K562 (cell line): ENCODE results near the gene EMC1. TPM values are rescaled to one million over a fixed set of nuclear protein-coding genes. Genes with fewer than 3 reads are reported as not detected.

Experiments used
- ATF3 ChIP-seq, 2 experiments: fragments of 450-650 bp in 1 of 2; sonication (generic) in 1 of 2; formaldehyde crosslinking in 1 of 2; IDR thresholded peaks in 1 of 2; conservative IDR thresholded peaks in 1 of 2; 2 replicates each; pipeline versions ENCODE4 v1.6.1 to v1.8.1; 2016 to 2023; ENCODE audit warnings: mild to moderate bottlenecking in 2 of 2, moderate library complexity in 2 of 2, inconsistent platforms in 1 of 2, missing genetic modification reagents in 1 of 2
- E2F1 ChIP-seq: sonication (generic); formaldehyde crosslinking; IDR thresholded peaks from 2 replicates; pipeline ENCODE4 v1.8.1; 2023; ENCODE audit warnings: mild to moderate bottlenecking, missing genetic modification reagents, moderate library complexity
- RBM34 ChIP-seq: fragments of 200-400 bp; formaldehyde crosslinking; IDR thresholded peaks from 2 replicates; pipeline ENCODE4 v1.6.1; 2018; ENCODE audit warnings: low read length, borderline replicate concordance; ENCODE audit not compliant: insufficient read depth
- SREBF1 ChIP-seq: fragments of 150-350 bp; IDR thresholded peaks from 2 replicates; pipeline ENCODE4 v1.6.1; 2014; ENCODE audit warnings: antibody characterized with exemption, low read depth, low read length, borderline replicate concordance
- ZNF778 ChIP-seq: fragments of 450-650 bp; formaldehyde crosslinking; IDR thresholded peaks from 2 replicates; pipeline ENCODE4 v1.4.0; 2020; ENCODE audit warnings: mild to moderate bottlenecking, moderate library complexity
- ZNF780A ChIP-seq: fragments of 250-450 bp; sonication (Bioruptor Pico); IDR thresholded peaks from 2 replicates; pipeline ENCODE4 v1.5.0; 2021; ENCODE audit warnings: mild to moderate bottlenecking
- polyA plus RNA-seq, 8 experiments: library from polyadenylated mRNA; depleted of rRNA in 4 of 8; stranded (reverse) in 5 of 8; unstranded in 3 of 8; fragments of >200 nt; fragmentation: Nextera tagmentation in 2 of 8; fragmentation: Illumina TruSeq in 1 of 8; extraction: Ambion mirVana in 2 of 8; extraction: Trizol in 1 of 8; gene quantifications; 2 replicates each; pipeline versions ENCODE4 v1.2.1 to v1.2.3, GENCODE V29; 2011 to 2014; ENCODE audit warnings: inconsistent platforms in 1 of 8, missing spikeins in 1 of 8
- total RNA-seq, 7 experiments: library from RNA; depleted of rRNA in 6 of 7; stranded (reverse); fragments of >200 nt in 6 of 7; fragmentation: Illumina TruSeq in 2 of 7; extraction: Trizol in 2 of 7; gene quantifications; 2 replicates each; pipeline versions ENCODE4 v1.2.1 to v1.2.3, GENCODE V29; 2011 to 2021; ENCODE audit warnings: low replicate concordance in 1 of 7
- TF ChIP-seq, protein P1 (sequence below): fragments of 150-350 bp; conservative IDR thresholded peaks from 2 replicates; pipeline ENCODE4 v1.6.1; 2014; ENCODE audit warnings: low read length

Gene EMC1
- total and polyA plus RNA-seq, 9 of the 15 experiments (the other 6 are each of a cell fraction or from before 2014, with no cell fraction given), result 17.8 to 88.2 (median 37.4) TPM

GRCh38 chr1:19199969-19200604, 51.2 kb downstream of the EMC1 start (continued):
- TF ChIP-seq E2F1 (CRISPR knock-in tag), result no peak
- TF ChIP-seq, protein P1, sequence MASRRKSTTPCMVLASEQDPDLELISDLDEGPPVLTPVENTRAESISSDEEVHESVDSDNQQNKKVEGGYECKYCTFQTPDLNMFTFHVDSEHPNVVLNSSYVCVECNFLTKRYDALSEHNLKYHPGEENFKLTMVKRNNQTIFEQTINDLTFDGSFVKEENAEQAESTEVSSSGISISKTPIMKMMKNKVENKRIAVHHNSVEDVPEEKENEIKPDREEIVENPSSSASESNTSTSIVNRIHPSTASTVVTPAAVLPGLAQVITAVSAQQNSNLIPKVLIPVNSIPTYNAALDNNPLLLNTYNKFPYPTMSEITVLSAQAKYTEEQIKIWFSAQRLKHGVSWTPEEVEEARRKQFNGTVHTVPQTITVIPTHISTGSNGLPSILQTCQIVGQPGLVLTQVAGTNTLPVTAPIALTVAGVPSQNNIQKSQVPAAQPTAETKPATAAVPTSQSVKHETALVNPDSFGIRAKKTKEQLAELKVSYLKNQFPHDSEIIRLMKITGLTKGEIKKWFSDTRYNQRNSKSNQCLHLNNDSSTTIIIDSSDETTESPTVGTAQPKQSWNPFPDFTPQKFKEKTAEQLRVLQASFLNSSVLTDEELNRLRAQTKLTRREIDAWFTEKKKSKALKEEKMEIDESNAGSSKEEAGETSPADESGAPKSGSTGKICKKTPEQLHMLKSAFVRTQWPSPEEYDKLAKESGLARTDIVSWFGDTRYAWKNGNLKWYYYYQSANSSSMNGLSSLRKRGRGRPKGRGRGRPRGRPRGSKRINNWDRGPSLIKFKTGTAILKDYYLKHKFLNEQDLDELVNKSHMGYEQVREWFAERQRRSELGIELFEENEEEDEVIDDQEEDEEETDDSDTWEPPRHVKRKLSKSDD, result no peak
- no peak for TF ChIP-seq ATF3 (IDR thresholded peaks at IDR 0.05)
- TF ChIP-seq ATF3 (CRISPR knock-in tag; conservative IDR thresholded peaks at IDR 0.05), result no peak
- no peak for TF ChIP-seq RBM34
- no peak for TF ChIP-seq ZNF780A (CRISPR knock-in tag)
- TF ChIP-seq ZNF778 (CRISPR knock-in tag), result no peak
- no peak for TF ChIP-seq SREBF1
